GM12874 (cell line): ENCODE measurements around the gene TMOD2.

ENCODE experiments used
- CTCF ChIP-seq: IDR thresholded peaks from 2 replicates; pipeline ENCODE4 v1.5.1; 2011; ENCODE audit warnings: low read depth, mild to moderate bottlenecking, control low read depth, low read length, moderate library complexity; ENCODE audit not compliant: insufficient read depth

TMOD2 gene

DNA sequence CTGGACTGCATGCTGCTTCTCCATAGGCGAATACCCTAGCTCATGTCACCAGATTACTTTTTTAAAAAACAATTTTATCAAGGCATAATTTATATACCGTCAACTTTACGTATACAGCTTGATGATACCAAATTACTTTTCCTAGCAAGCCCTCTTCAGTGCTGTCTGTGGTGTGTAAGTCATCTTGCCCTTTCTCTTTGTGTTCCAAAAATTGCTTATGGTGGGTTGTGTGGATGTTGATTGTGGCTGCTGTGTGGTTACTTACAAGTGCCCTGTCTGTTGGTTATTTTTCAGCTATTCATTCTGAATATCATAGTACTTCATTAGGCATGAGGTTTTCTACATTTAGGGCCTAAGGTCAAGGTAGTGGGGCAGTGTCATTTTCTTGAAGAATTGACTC lies 90.9 kb downstream of the TMOD2 start:
- no peak for TF ChIP-seq CTCF

GRCh38 chr15:51842852-51843737 lies 91.7 kb downstream of the TMOD2 start:
- TF ChIP-seq CTCF: no peak

DNA sequence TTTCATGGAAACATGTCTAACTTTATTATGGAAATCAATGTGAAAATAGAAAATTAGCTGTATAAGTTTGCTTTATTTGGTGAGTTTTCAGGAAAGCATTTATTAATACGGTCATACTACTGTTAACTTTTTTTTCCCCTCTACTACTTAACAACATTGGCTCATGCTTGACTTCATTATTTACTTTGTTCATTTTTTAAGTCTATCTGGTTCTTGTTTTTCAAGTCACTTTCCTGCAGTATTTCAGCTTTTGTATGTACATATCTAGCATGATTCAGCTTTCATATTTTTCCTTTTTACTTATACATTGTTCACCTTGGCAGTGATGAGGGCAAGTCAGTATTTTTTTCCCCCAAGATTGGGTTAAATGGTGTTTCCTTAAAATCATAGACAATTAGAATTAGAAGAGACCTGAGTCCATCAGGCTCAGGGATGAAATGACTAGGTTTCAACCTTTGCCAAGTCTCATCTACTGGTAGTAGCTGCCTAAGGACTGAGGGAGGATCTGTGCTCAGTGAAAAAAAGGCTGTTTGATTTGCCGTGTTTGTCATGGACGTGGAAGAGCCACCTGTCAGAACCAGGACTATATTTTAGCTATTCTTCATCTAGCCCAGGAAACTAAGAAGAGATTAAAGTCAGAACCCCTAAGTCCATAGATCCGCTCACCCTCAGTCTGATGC lies 93.5 kb downstream of the TMOD2 start:
- TF ChIP-seq CTCF: no peak

DNA sequence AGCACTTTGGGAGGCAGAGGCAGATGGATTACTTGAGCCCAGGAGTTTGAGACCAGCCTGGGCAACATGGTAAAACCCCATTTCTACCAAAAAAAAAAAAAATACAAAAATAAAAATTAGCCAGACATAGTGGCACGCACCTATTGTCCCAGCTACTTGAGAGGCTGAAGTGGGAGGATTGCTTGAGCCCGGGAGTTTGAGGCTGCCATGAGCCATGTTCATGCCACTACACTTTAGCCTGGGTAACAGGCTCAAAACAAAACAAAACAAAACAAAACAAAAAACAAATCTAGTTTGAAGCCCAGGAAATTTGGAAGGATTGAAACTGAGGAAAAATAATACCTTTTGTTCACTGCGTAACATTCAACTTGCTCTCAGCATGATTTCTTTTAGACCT lies 94.7 kb downstream of the TMOD2 start:
- no peak for TF ChIP-seq CTCF

GRCh38 chr15:51846463-51847230 lies 95.2 kb downstream of the TMOD2 start:
- no peak for TF ChIP-seq CTCF

- no peak for TF ChIP-seq CTCF
Observed at GRCh38 chr15:51848811-51849210, 97.4 kb downstream of the TMOD2 start.

DNA sequence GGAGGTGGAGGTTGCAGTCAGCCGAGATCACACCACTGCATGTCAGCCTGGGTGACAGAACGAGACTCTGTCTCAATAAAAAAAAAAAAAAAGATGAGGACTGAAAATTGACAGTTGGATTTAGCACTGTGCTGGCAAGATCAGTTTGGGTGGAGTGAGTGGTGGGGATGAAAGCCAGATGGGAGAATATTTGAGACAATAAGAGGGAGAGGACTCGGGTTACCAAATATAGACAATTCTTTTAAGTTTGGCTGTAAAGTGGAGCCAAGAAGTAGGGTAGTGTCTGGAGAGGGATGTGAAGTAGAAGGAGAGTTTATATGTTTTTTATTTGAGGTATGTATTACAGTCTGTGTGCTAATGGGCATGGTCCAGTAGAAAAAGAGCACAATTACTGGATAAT lies 98.5 kb downstream of the TMOD2 start:
- no peak for TF ChIP-seq CTCF
